Stomach (tissue), 9 donors: Measurements from ENCODE around the gene BRD2. TPM values are rescaled to one million over a fixed set of nuclear protein-coding genes. Genes with fewer than 3 reads are reported as not detected.
"Not testable (repeated sequence)": the region's sequence is repeated elsewhere in the genome, so short reads cannot be mapped to it uniquely, and the experiment has no call there.

Source experiments
- DNase-seq, 2 donors: peaks; one replicate each; pipeline versions ENCODE4 v3.0.0 to v3.0.0-alpha.2; 2013 to 2019
- H3K27ac ChIP-seq, 5 donors: fragments of 200-600 bp in 4 of 5; sonication (generic) in 4 of 5; one replicate each; pipeline ENCODE4 v1.5.1; 2013 to 2019; ENCODE audit warnings: mild to moderate bottlenecking in 1 of 5, moderate library complexity in 1 of 5
- H3K27me3 ChIP-seq, 3 donors: fragments of 200-600 bp; sonication (generic); one replicate each; pipeline ENCODE4 v1.5.1; 2017 to 2019; ENCODE audit warnings: mixed run types in 1 of 3
- H3K36me3 ChIP-seq, 4 donors: fragments of 200-600 bp; sonication (generic); 1 replicate in 3 of 4; 2 replicates in 1 of 4; pipeline ENCODE4 v1.5.1; 2016 to 2019
- H3K4me1 ChIP-seq, 4 donors: fragments of 200-600 bp; sonication (generic); one replicate each; pipeline ENCODE4 v1.5.1; 2016 to 2019
- H3K4me3 ChIP-seq, 4 donors: fragments of 200-600 bp; sonication (generic) in 3 of 4; one replicate each; pipeline ENCODE4 v1.5.1; 2016 to 2019; ENCODE audit warnings: mild to moderate bottlenecking in 1 of 4
- H3K9me3 ChIP-seq, 4 donors: fragments of 200-600 bp; sonication (generic); one replicate each; pipeline ENCODE4 v1.5.1; 2016 to 2019
- CTCF ChIP-seq, 7 experiments: fragments of 450-650 bp in 4 of 7; fragments of 200-600 bp in 3 of 7; sonication (generic) in 3 of 7; IDR thresholded peaks; one replicate each; pipeline ENCODE4 v1.5.1; 2016 to 2019; ENCODE audit warnings: antibody characterized with exemption in 7 of 7, control low read depth in 2 of 7, mild to moderate bottlenecking in 1 of 7
- EP300 ChIP-seq: sonication (generic); formaldehyde crosslinking; IDR thresholded peaks from one replicate; pipeline ENCODE4 v1.6.1; 2017; ENCODE audit warnings: antibody characterized with exemption
- POLR2A ChIP-seq, 4 donors: fragments of 450-650 bp; IDR thresholded peaks; one replicate each; pipeline ENCODE4 v1.6.1; 2016; ENCODE audit warnings: antibody characterized with exemption in 4 of 4, control low read depth in 2 of 4, mild to moderate bottlenecking in 1 of 4, moderate library complexity in 1 of 4
- POLR2AphosphoS5 ChIP-seq, 3 donors: sonication (generic); formaldehyde crosslinking; IDR thresholded peaks; one replicate each; pipeline ENCODE4 v1.6.1; 2016; ENCODE audit warnings: antibody characterized with exemption in 3 of 3
- WGBS, 5 donors: extraction: QIAGEN DNeasy Blood & Tissue Kit in 3 of 5; methylation state at CpG; one replicate each; pipeline versions ENCODE4 v1.1.5 to v1.1.7; 2013 to 2018; 5-methylcytosine and 5-hydroxymethylcytosine counted together
- intact Hi-C: fragments of 100-400 bp; cut with DNase I; formaldehyde crosslinking; loops from one replicate; pipeline ENCODE4 v1.15.1; 2023; ENCODE audit warnings: low total_unique reads
- polyA plus RNA-seq, 3 donors: library from polyadenylated mRNA; stranded (reverse); fragments of 200-250 nt; gene quantifications; one replicate each; pipeline ENCODE4 v1.2.3, GENCODE V29; 2013
- total RNA-seq, 5 donors: library from RNA; depleted of rRNA; stranded (reverse); fragments of >200 nt; gene quantifications; one replicate each; pipeline versions ENCODE4 v1.1.0 to v1.2.3, GENCODE V29; 2014 to 2016
- donor health status: healthy with polysubstance abuse.
- donor health status: Bipolar disorder and iron deficiency.
- donor health status: healthy.

The BRD2 gene
- total and polyA plus RNA-seq, 8 donors: 70.7 to 538 (median 129) TPM

GRCh38 chr6:32941214-32941768, 27.1 kb upstream of the BRD2 start:
- TF ChIP-seq CTCF (IDR thresholded peaks at IDR 0.05) (no peak), EP300 (no peak), POLR2AphosphoS5 (IDR thresholded peaks at IDR 0.05) (no peak), POLR2A (IDR thresholded peaks at IDR 0.05) (no peak)

DNA sequence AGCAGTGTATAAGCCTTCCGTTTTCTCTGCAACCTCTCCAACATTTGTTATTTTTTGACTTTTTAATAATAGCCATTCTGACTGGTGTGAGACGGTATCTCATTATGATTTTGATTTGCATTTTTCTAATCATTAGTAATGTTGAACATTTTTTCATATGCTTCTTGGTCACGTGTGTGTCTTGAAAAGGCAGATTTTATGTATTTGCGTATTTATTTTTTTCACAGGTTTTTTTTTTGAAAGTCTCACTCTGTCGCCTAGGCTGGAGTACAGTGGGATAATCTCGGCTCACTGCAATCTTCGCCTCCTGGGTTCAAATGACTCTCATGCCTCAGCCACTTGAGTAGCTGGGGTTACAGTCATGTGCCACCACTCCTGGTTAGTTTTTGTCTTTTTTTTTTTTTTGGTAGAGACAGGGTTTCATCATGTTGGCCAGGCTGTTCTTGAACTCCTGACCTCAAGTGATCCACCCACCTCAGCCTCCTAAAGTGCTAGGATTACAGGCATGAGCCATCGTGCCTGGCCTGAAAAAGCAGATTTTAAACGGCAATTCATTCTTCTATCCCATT, 25.8 kb upstream of the BRD2 start:
- intact Hi-C loops, H3K27me3 ChIP-seq, DNase-seq, H3K4me3 ChIP-seq, H3K9me3 ChIP-seq: not testable (repeated sequence)
- peak overlapping the region in 1 of 5 donors; percentile 90 for H3K27ac ChIP-seq
- H3K36me3 ChIP-seq: peaks cover 0 to 11% (median 0%) of the 10 kb centered on the region in 4 donors
- H3K4me1 ChIP-seq: peaks cover 0 to 23% (median 16%) of the 10 kb centered on the region in 4 donors
- WGBS, 5 donors: 81 to 92% (median 89%) methylated on average over 9 of the region's 9 CpGs

More at GRCh38 chr6:32941214-32941768, 27.1 kb upstream of the BRD2 start:
- H3K4me1 ChIP-seq: peaks cover 0 to 29% (median 16%) of the 10 kb centered on the region in 4 donors
- peaks cover 0 to 20% (median 0%) of the 10 kb centered on the region in 4 donors for H3K36me3 ChIP-seq
- peaks cover 0 to 5% (median 0%) of the 10 kb centered on the region in 4 donors for H3K9me3 ChIP-seq
- peak overlapping the region; percentile 71 to 90 (median 72) for H3K27ac ChIP-seq
- intact Hi-C loops: no loop called here
- DNase-seq: peak in 1 of 2 donors; percentile 51
- H3K27me3 ChIP-seq: no peaks in the 10 kb centered on the region
- 55 to 68% (median 64%) methylated on average over 7 of the region's 7 CpGs for WGBS, 5 donors
- H3K4me3 ChIP-seq: peak overlapping the region in 2 of 4 donors; percentile 46 to 56

DNA sequence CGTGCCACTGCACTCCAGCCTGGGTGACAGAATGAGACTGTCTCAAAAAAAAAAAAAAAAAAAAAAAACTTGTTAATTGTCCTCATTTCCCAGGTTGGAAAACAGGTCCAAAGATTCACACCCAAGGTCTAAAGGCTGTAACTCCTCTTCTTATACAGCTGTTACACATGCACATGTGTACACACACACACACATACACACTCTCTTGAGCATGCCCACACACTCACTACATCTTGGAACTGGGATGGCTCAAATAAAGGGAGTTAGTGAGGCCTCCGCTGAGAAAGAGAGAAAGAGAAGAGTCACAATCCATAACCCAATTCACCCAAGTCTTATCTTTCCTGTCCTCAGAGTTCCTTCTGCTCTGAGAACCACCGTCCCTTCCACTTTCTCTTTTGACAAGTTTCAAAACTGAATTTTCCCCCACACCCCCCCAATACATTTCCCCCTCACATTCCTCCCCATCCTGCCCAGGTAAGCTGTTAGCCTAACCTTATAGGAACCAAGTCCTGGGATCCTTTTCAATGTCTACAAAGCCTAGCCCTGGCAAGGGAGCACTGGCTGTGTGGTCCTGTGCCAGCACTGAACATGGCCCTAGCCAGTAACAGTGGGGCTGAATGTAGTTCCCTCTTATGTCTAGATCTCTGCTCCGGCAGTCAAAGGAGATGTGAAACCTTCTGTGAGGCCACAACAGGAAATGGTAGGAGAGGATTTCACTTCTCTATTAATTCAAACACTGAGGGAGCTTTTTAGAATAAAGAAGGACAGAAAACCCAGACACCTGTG, 24.3 kb upstream of the BRD2 start:
- Histone ChIP-seq H3K27ac (peak overlapping the region in 4 of 5 donors; percentile 11 to 90 (median 42)), H3K36me3 (peaks cover 0 to 5% (median 0%) of the 10 kb centered on the region in 4 donors), H3K4me1 (peaks cover 0 to 23% (median 16%) of the 10 kb centered on the region in 4 donors), H3K27me3 (no peaks in the 10 kb centered on the region), H3K9me3 (peaks cover 0 to 5% (median 0%) of the 10 kb centered on the region in 4 donors), H3K4me3 (no peak overlapping the region)
- intact Hi-C loops: no loop called here
- 66 to 87% (median 75%) methylated on average over 4 of the region's 4 CpGs for WGBS, 5 donors
- TF ChIP-seq POLR2A (IDR thresholded peaks at IDR 0.05) (no peak), POLR2AphosphoS5 (IDR thresholded peaks at IDR 0.05) (peak in 1 of 3 donors; percentile 42)
- DNase-seq: peak; percentile 45 to 57

DNA sequence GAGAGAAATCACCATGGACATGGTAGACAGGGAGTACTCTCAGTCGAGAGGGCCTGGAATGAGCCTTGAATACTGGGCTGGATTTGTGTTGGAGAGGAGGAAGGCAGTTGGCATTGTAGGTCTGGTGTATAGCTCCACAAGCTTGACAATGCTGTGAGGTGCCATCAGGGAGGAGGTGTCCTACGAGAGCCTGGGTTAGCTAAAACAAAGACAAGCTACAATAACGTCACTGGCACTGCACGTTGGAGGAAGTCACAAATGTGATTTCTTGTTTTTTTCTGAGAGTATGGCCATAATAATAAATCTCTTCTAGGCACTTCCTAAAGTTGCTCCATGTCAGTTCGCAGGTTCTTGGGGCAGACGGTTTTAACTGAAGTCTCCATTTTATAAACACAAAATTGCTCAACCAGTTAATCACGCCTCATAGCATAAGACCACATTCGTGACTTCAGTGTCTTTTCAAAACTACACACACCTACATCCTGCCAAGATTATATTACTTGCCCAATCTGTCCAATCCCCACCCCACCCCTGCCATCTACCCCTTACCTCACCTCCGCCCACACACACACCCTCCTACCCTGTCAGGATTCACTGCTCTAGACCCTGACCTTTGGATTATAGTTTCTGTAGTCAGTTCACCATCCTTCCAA, 23.2 kb upstream of the BRD2 start:
- Histone ChIP-seq H3K36me3 (peaks cover 0 to 17% (median 5%) of the 10 kb centered on the region in 4 donors), H3K27ac (peak overlapping the region in 2 of 5 donors; percentile 58 to 90), H3K9me3 (peaks cover 0 to 5% (median 0%) of the 10 kb centered on the region in 4 donors), H3K4me3 (no peak overlapping the region), H3K27me3 (no peaks in the 10 kb centered on the region), H3K4me1 (peaks cover 0 to 27% (median 16%) of the 10 kb centered on the region in 4 donors)
- 69 to 79% (median 76%) methylated on average over 9 of the region's 9 CpGs for WGBS, 5 donors
- DNase-seq: peak in 1 of 2 donors; percentile 20
- TF ChIP-seq EP300 (no peak), POLR2AphosphoS5 (IDR thresholded peaks at IDR 0.05) (no peak), POLR2A (IDR thresholded peaks at IDR 0.05) (no peak), CTCF (IDR thresholded peaks at IDR 0.05) (no peak)
- intact Hi-C loops: no loop called here

GRCh38 chr6:32945953-32946352, 22.4 kb upstream of the BRD2 start:
- Histone ChIP-seq H3K27ac (peak overlapping the region in 1 of 5 donors; percentile 90), H3K9me3 (peaks cover 0 to 5% (median 0%) of the 10 kb centered on the region in 4 donors), H3K27me3 (no peaks in the 10 kb centered on the region), H3K4me1 (peaks cover 0 to 28% (median 11%) of the 10 kb centered on the region in 4 donors), H3K4me3 (no peak overlapping the region), H3K36me3 (peaks cover 0 to 17% (median 5%) of the 10 kb centered on the region in 4 donors)
- TF ChIP-seq POLR2A (IDR thresholded peaks at IDR 0.05) (no peak), EP300 (no peak), CTCF (IDR thresholded peaks at IDR 0.05) (no peak), POLR2AphosphoS5 (IDR thresholded peaks at IDR 0.05) (no peak)
- intact Hi-C loops: no loop called here
- DNase-seq: no peak
